Stimulated activated CD4-positive, alpha-beta T cell treated with anti-CD3 and anti-CD28 coated beads, Interleukin-4, amount 100 ng/mL, for 48 hours (primary cell): ENCODE results near the gene SLC9A1.

Experiments
- DNase-seq, 2 donors: peaks; one replicate each; pipeline ENCODE4 v3.0.0-alpha.2; 2020; ENCODE audit warnings: low read depth in 2 of 2

SLC9A1 gene

GRCh38 chr1:27102707-27103468 lies 52.0 kb downstream of the SLC9A1 start:
- peak; percentile 69 to 88 for DNase-seq

- no peak for DNase-seq
These were observed 52.7 kb downstream of the SLC9A1 start for GRCh38 chr1:27102134-27102706.

DNA sequence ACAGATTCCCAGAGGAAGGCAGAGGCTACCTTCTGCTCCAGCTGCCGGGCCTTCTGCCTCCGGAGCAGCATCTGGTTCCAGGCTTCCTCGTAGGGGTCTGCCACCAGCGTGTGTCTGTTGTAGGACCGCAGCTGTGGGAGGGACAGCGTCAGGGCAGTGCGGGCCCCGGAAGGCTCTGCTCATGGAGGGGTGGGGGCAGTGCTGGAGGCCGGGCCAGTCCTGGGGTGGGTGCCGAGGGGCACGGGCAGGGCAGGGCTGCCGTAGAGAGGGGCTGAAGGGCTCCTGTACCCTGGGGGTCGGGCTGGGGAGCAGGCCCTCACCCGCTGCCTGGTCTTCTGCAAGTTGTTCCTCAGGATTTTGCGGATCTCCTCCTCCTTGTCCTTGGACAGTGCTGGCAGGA lies 53.2 kb downstream of the SLC9A1 start:
- no peak for DNase-seq

DNA sequence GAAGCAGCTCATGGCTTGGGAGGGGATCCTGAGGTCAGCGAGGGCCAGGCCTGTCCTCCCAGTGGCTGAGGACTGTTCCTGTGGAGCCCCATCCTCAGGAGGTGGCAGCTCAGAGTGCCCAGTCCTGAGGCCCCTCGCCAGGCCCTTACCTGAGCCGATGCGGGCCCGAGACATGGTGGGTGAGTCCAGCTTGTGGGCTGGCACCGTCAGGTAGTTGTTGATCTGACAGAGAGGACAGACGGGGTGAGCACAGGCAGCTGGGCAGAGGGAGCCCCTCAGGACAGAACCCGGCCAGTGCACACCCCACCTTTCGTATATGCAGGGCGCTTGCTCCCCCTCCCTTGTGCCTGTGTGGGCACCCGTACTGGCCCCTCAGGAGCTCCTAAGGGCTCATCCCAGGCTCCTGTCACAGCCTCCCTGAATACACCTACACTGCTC lies 53.9 kb downstream of the SLC9A1 start:
- DNase-seq, result no peak

DNA sequence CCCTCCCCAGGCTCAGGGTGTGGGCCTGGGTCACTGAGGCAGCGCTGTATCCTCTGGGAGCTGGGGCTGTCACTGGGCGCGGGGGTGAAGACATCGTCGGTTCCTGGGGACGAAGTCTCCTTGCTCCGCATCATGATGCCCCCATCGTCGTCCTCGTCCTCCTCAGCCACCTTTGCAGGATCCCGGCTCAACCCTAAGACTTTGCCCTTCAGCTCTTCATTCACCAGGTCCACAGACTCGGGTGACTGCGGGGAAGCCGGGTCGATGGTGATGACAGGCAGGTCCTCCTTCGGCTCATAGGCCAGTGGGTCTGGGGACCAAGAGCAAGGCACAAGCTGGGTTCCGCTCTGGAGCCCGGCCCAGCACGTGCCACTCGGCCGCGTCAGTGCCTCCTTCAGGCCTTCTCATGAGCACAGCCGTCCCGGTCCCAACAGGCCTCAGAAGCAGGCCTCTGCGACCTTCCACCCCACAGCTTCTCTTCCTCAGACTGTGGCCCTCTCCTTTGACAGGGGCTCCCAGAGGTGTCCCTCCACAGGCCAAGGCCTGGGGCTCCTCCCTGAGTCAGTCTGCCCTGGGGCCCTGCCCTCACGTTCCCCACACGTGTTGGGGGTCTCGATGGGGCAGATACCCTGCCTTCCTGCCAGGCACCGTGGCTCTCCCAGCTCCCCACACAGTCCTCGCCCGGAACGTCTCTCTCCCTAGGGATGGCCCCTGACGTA lies 54.4 kb downstream of the SLC9A1 start:
- DNase-seq, result no peak

DNA sequence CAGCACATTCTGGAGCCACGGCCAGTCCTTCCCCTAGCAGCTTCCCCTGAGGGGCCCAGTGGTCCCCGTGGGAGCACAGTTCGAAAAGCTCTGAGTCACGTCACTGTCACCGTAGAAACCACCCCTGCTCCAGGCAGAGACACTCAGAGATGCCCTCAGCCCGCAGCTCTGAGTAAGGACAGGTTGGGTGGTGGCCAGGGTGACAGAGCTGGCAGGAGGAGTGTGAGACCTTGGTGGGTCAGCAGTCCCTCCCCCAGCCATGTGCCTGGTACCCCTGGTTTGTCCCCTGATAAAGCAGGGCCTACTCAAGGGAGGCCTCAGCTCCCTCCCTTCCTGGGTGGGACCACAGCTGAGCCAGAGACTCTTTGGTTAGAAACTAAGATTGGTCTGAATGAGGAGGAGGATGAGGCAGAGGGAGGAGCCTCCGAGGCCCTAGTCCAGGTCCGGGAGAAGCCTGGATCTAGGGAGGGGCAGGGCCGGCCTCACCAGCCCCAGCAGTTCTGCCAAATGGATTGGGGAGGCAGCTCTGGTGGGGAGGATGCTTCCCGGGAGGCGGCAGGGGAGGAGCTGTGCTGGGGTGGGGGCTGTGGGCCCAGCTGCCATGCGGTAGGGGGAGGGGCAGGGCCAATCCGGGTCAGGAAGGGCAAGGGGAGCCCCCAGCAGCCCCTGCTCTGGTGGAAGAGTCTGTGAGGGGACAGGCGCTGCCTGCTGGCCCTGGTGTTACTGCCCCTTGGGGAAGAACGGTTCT lies 55.2 kb downstream of the SLC9A1 start:
- peak; percentile 19 to 22 for DNase-seq

GRCh38 chr1:27099135-27099586 lies 55.8 kb downstream of the SLC9A1 start:
- no peak for DNase-seq

DNA sequence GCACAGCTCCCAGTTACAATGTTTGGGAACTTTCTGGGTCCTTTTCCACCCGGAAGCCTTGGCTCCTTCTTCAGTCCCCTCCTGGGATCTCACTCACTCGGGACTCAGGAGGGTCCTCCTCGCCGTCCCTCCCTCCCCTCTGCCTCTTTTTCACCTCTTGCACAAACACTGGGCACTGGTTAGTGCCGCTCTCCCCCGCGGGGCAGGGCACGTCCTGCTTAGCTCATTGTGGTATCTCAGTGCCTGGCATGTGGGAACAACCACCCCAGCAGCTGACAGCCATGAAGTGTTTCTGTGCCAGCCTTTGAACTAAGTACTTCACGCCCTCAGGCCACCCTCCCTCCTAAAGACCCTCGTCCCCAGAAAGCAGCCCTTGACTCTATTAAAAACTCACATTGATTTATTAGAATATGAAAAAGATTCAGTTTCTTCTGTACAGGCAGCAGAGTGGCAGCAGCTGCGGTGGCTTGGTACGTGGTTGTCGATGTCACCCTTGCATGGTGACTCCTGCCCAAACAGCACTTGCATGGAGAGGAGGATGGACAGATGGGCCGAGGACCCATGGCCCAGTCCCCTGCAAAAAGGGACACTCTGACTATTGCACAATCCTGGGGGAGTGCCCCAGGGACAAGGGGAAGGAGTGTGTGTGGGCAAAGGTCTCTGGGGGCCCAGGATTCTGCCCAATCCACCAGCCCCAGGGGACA lies 56.3 kb downstream of the SLC9A1 start:
- DNase-seq, result no peak

DNA sequence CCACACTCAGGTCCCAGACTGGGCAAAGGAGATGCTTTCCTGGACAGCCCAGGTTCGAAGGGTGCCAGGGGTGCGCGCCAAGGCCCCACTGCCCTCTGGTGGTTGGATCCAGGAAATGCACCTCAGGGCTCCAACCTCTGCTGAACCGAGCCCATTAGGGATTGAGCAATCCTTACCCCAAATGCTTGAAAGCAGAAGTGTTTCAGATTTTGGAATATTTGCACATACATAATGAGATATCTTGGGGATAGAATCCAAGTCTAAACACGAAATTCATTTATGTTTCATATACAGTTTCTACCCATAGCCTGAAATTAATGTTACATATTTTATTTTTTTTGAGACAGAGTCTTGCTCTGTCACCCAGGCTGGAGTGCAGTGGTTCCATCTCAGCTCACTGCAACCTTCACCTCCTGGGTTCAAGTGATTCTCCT lies 57.4 kb downstream of the SLC9A1 start:
- DNase-seq, result peak; percentile 66

DNA sequence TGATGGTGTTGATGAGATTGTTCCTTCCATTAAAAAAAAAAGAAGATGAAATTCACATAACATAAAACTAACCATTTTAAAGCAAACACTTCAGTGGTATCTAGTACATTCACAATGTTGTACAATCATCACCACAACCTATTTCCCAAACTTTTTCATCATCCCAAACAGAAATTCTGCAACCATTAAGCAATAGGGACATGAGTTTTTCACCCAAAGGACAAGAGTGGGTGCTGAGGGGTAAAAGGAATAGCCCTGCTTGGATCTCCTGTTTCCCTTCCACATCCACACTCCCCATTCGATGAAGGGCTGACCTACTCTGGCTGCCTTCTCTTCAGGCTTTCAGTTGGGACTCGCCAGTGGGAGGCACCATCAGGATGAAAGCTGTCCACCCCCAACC lies 59.3 kb downstream of the SLC9A1 start:
- no peak for DNase-seq

DNA sequence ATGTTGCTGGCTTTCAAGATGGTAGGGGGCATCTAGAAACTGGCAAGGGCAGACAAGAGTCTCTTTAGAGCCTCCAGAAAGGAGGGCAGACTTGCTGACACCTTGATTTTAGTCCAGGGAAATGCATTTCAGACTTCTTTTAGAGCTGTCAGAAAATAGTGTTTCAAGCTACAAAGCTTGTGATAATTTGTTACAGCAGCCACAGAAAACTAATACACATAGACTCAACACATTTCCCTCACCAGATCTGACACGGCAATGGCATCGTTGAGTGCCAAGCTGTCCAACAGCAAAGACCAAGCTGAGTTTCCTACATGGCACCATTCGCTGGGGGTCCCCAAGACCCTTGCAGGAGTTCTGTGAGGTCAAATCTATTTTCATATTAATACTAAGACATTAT lies 62.0 kb downstream of the SLC9A1 start:
- DNase-seq, result no peak

DNA sequence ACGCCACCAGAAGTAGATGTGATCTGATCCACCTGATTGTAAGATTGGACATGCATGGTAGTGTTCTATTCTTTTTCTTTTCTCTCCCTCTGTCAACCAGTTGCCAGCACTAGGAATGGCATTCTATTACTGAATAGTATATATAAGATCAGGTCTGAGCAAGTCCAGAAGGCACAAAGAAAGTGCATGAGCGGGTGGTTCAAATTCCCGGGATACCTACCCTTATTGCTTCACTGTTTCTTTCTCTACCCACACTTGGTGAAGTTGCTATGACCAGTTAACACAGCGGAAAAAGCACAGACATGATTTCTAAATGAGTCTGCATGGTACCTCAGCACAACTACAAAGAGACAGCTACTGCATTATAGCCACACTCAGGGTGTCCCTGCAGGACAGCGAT lies 64.0 kb downstream of the SLC9A1 start:
- no peak for DNase-seq

DNA sequence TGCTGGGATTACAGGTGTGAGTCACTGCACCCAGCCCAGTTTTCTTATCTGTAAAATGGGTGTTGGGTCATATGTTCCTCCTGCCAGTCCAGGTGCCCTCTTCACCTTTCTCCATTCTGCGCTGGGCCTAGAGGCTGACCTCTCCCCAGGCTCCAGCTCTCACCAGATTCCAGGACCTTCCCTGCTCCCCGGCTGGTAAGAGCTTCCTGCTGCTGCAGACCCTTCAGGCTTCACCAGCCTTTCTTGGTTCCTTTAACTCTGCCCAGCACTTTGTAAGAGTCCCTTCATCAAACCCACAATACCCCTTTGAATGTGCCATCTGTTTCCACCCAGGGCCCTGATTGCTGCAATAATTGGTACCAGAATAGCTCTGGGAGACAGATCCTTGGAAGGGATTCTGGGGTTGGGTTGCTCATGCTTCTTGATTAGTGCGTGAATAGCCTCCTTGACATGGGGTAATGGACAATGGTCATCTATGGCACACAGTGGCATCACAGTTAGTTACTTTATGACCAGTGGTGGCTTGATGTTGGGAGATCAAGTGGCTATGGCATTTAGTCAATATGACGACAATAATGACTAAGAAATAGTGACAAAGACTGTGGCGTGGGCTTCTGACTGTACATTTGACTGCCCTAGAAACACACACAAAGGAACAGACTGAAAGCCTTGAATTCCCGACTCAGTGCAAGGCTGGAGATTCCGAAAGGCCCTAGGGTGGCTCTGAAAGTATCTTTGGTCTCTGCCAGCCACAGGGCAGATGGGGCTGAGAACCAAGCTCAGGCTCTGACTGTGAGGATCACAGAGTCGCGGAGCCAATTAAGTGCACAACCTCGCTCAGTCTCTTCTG lies 67.3 kb downstream of the SLC9A1 start:
- no peak for DNase-seq

DNA sequence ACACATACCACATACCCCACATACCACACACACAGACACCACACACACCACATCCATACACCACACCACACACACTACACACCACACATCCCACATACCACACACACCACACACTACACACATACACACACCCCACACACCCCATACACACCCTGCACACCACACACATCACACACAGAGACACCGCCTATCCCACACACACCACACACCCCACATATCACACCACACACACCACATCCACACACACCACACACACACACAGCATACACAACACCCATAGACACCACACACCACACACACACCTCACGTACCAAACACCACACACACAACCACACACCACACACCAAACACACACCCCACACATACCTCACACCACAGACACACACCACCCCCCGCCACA lies 68.3 kb downstream of the SLC9A1 start:
- DNase-seq, result no peak

- no peak for DNase-seq
These were observed 68.9 kb downstream of the SLC9A1 start for GRCh38 chr1:27086026-27086425.

- DNase-seq, result no peak
These were observed 70.8 kb downstream of the SLC9A1 start for GRCh38 chr1:27084107-27084506.

- DNase-seq, result no peak
These were observed 77.0 kb downstream of the SLC9A1 start for GRCh38 chr1:27077968-27078367.

DNA sequence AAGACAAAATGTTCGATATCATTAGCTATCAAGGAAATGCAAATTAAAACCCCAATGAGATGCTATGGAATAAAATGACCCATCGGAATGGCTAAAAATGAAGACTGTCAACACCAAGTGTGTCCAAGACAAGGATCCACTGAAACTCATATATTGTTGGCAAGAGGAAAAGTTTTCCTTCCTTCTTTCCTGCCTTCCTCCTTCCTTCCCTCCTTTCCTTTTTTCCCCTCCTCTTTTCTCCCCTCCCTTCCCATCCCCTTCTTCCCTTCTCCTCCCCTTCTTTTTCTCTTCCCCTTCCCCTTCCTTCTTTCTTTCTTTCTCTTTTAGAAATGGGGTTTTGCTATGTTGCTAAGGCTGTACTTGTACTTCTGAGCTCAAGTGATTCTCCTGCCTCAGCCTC lies 78.1 kb downstream of the SLC9A1 start:
- DNase-seq, result no peak

DNA sequence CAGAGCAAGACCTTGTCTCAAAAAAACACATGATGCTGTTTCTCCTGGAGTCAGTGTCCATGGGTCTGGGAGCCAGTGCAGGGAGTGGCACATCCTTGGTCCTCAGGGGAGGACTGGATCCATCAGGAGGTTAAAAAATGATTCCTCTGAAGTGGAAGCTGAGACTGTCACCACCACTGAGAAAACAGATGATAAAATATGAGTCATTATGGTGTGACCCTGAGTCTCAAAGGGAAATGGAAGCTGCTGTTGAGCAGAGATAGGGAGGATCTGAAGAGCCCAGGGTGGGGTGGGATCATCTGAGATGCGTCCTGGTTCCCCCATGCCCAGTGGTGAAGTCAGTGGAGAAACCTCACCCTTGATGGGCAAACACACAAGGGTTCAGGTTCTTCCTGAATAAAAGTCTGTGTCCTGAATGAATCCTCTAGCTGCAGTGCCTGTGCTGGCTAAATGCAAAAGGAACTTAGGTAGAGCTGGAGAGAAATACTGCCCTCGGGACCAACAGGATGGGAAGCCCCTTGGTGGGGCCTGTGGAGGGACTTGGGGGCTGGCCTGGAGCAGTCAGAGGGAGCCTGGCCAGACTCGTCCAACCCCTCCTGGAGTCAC lies 80.6 kb downstream of the SLC9A1 start:
- no peak for DNase-seq

GRCh38 chr1:27071049-27071416 lies 83.9 kb downstream of the SLC9A1 start:
- no peak for DNase-seq
